Kidney glomerular epithelial cell (primary cell): ENCODE data around the gene PDE1C.

Experiments
- DNase-seq: peaks from one replicate; lab custom pipeline; 2025; lab: John Stamatoyannopoulos, UW

Gene PDE1C

DNA sequence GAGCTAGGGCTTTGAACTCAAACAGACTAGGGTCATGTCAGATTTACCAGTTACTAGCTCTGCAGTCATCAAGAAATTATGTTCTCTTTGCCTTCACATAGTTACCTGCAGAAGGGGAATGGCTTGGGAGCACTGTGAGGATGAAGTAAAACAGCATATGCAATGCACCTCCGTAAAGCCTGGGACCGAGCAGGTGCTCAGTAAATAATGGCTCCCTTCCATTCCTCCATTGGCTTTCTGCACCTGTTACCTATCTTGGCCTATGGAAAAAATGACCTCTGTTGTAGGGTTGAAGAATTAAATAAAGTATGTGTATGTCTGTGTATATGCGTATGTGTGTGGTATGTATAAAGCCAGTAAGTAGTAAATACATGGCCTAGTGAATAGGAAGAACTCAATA, 78.8 kb downstream of the PDE1C start:
- no peak for DNase-seq

DNA sequence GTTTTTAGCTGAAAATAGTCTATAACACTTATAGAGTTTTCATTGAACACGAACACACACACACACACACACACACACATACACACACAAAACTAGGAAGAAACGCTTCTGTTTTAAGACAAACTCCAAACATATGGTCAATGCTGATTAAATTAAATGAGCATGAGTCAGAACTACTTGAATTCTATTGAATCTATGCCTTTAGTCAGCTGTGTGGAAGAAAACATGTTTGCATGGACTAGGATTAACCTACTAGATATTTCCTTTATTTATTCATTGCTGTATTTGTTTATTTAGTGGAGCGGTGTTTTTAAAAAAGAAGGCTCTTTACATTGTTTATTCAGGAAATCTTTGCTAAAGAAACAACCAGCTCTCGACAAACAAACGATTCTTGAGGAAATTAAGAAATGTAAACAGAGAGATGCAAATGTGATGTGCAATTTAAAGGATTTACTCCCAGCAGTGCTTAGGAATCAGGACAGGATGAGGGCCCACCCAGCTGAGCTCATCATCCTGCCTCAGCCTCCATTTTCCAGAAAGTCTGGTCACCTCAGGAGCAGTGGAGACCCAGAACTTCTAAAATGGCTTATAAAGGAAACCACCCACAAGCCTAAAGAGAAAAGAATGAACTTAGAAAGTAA, 83.2 kb downstream of the PDE1C start:
- DNase-seq: no peak

DNA sequence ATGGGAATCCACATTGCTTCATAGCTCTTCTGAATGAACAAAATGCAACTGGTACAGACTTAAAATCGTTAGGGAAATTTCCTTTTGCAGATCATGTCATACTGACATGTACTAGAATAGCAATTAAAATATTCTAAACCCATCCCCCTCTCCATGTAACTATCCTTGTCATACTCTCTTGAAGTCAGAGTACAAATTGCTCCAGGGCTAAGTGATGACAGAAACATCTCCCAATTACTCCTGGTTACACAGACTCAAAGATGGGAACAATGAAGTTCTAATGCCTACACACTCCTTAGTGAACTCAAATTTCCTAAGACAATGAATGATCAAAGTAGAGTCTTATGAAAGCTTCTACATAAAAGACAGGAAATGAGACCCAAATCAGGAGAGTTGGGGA, 87.2 kb downstream of the PDE1C start:
- no peak for DNase-seq

DNA sequence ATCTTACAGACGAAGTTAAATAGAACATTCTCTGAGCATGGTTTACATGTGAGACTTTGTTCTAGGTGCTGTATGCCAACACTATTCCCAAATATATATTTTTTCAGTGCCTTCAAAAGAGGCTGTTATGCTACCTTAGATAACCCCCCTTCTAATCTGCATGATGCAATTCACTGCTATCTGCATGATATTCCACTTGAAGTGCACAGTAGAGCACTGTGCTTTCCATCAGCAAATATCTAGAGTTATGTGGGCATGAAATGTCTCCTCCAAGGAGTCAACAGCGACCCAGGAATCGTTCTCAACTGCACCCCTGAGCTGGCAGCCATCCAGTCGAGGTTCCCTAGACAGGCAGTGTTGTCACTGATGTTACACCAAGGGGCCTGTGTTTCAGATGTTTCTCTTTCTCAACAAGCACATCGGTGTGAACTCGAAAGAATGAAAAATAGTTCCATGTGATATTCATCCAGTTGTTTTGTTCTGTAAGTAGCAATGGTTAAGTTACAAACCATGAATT, 88.3 kb downstream of the PDE1C start:
- DNase-seq: no peak

DNA sequence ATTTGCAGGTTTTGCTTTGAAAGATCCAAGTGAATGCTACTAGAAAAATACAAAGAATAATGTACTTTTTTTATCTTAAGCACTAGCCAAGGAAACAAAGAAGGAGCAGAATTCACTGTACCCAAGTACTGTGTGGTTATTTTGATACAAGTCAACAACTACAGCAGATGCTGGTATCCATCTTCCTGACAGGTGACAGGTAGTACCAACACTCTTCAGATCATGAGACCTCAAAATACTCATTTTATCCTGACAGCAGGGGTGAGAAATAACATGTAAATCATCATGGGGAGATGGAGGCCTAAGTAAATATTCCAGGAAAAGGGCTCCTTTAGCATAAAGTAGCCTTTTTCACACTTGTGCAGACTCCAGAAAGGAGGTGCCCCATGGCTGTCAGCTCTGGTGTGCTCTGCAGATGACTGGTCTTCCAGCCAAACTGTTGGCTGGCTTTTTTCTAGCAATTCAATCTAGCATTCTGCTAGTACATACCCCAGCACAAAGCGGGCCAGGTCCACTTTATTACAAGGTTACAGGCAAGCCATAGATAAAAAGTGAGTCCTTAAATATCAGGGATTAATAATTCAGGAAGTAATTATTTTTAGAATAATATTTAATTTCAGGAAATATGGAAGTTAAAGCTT, 90.4 kb downstream of the PDE1C start:
- no peak for DNase-seq

DNA sequence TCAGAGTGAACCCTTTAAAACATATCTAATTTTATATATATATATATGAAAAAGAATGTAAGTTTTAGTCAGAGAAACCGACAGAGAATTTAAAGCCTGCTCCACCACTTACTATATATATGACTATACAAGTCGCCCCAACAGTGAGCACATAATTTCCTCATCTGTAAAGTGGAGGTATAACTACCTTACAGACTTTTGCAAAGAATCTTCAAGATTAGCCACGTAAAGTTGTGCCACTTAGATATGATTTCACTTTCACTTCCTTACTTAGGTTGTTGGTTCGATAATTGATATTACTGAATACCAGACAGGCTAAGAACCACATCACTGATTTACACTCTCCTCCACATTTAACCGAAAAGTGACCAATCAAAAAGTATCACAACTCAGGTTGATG, 94.7 kb downstream of the PDE1C start:
- DNase-seq: no peak

DNA sequence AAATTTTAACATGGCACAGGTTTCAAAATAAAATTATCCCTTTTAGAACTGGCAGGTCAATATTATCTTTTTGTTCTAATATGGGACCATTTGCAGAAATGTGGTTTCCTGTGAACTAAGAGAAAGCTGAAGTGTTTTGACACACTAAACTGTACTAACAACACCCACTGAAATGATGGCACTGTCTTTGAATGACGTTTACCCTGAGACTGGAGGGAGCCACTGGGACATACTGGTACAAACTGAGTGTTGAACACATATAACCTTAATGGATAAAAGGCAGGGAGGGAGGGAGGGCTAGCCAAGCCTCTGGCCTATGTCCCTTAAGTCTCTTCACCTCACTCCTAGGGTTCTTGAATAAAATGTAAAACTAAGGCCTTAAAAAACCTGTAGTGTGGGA, 95.9 kb downstream of the PDE1C start:
- no peak for DNase-seq

DNA sequence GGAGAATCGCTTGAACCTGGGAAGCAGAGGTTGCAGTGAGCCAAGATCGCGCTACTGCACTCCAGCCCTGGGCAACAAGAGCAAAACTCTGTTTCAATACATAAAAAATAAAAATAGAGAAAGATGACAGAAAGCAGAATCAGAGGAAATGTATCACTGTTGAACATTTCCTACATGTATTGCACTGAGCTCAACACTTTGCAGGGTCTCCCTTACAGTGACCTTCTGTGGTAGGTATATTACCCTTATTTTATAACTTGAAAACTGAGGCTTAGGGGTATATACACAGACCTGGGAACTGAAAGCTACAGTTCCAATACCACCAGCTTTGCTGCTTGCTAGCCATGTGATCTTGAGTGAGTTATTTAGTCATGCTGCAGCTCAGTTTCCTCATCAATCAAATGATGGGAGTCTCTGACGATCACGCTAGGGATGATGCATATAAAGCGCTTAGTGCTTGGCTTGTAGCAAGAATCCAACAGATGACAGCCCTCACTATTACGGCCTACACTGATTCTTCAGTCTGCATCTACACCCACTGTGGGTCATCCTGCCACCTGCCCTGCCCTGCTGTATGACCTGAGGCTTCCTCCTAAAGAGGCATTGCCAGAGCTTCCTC, 99.0 kb downstream of the PDE1C start:
- no peak for DNase-seq

DNA sequence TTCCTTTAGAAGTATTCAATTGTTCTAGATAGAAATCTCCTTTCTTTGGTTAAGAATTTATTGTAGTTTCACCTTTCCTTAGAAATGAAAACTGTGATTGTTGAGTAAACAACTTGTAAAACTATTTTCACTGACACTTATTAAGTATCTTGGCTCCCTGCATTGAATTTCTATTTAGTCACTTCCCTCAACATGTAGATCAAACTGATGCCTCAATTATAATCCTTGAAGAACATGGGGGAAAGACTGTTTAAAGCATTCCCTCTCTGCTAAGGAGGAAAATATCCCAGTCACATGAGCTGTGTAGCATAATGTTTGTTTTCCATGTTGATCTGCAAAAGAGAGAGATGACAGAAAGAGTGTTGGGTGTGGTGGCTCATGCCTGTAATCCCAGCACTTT, 99.7 kb downstream of the PDE1C start:
- no peak for DNase-seq

DNA sequence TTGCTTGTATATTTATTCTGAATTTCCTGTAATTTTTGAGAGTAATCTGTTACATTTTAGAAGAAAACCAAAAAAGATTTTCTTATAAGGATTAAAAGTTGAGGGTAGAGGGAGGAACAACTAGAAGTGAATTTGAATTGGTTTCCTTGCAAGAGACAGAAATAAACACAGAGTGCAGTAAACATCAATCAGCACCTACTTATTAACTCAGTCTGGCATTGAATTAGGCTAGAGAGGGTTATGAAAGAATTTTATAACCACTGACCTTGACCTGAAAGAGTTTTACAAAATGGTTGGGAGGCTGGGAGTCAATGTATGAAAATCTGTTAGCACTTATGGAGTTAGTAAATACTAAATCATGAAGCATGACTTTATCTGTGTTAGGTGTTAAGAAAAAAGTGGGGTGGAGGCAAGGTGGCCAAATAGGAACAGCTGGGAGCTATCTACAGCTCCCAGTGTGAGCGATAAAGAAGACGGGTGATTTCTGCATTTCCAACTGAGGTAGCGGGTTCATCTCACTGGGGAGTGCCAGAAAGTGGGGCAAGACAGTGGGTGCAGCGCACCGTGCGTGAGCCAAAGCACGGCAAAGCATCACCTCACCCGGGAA, 106.5 kb downstream of the PDE1C start:
- no peak for DNase-seq

DNA sequence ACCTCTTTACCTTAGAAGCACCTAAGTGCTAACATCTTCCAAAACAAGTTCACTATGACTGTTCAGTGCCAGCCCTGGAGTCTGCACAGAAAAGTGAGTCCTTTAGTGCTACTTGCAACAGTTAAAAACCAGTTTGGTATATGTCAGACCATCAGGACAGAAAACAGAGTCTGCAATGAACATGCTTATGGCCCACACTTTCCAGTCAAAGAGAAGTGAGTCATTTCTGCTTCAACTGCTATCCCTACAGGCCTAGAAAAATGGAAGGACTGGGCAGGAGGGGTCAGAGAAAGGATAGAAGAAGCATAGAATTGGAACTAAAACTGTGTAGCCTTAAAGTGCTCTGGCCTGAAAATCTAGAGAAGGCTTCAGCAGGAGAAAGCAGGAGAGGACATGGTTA, 108.0 kb downstream of the PDE1C start:
- DNase-seq: no peak

DNA sequence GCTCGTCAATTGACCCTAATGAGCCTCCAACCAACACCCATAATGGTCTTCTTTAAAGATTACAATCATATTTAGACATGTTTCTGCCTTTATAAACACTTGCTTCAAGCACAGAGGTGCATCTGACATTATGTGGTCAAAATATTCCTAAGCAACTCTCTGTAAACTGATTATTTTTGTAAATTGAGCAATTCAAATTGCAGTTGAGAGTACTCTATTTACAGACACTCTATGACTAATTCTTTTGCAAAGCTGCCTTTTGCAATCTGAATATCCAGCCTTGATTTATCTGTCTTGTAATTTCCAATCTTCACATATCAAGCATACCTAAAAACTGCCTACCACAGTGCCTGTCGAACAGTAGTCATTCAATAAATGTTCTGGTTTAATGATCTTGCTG, 112.0 kb downstream of the PDE1C start:
- DNase-seq: no peak

DNA sequence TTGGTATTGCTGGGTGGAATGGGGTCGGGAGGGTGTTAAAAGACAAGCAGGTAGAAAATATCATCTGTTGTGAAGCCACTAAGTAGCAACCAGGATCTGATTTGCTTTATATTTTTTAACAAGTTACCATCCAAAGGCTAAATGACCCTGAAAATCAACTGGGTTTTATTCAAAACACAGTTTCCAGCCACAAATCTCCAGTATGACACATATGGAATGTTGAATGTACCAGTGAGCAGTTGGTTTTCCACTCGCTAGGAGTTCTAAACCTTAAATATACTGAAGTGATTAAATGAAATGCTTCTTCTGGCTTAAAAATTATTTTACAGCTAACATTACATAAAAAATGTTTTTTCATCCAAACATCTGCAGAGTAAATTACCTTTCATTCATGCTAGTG, 112.5 kb downstream of the PDE1C start:
- DNase-seq: no peak

DNA sequence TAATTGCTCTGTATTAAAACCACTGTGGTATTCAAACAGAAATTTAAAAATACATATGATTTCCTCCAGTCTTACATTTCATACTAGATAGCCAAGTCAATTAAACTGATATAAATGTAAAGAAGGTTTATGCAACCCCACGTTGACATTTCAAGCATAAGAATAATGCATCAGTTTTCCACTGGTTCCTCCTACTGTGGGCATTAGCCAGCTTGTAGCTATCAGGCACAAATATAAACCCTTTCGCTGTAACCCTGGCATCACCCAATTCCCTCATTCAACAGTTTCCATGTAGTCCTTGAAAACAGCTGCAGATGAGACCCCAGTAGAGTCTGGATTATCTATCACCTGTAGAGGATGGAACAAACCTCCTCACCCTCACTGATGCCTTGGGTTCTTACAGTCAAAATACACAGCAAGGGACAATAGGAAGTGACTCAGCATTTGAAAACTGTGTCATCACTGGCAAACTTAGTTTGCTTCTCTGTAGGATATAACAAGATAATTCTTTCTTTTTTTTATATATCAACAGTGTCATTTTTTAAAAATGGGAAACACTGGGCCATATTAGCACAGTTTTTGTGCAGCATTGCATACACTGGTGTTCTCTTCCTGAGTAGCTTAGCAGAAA, 113.0 kb downstream of the PDE1C start:
- DNase-seq: no peak

DNA sequence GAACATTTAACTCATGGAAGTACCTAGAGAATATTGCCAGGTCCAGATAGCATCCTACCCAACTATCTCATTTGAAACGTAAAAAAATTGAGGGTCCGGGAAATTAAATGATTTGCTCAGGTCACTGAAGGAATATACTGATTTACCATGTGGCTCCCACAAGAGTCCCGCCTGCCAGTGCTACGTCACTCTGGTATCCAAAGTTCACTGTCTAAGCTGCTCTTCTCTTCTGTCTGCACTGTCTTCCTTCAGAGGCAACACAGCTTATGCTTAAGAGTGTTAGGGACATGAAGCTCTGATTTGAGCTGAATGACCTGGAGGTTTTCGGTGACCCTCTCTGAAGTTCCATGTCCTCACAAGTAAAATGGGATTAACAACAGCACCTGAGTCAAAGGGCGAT, 114.6 kb downstream of the PDE1C start:
- DNase-seq: no peak

DNA sequence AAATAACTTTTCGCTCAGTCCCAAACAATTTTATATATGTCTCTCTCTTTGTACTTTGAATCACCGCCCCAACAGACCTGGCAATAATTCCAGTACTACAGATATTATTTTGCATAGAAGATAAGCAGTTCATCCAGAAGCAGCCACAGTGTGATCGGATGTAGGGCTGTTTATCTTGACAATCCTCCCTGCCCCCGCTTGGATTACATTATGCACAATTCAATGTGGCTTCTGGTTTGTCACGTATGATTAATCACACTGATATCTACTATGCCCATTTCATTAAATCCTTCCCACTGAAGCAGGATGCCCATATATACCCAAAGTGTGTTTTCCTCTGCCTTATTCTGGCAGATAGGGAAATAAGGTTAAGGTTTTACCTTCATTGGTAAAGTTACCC, 115.2 kb downstream of the PDE1C start:
- DNase-seq: no peak

DNA sequence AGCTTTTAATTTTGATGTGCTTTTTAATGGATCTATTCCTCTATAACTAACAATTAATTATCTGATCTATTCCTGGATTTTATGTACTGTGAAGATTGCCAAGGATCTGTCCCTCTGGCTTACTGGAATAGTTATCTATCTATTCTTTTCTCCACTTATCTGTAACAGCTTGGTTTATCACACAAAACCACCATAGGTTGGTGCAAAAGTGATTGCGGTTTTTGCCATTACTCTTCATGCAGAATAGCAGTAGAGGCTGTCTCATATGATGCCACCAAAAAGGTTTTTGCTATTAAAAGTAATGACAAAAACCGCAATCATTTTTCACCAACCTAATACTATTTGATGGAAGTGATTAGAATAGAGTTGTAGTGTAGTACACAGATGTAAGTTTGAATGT, 115.7 kb downstream of the PDE1C start:
- no peak for DNase-seq

DNA sequence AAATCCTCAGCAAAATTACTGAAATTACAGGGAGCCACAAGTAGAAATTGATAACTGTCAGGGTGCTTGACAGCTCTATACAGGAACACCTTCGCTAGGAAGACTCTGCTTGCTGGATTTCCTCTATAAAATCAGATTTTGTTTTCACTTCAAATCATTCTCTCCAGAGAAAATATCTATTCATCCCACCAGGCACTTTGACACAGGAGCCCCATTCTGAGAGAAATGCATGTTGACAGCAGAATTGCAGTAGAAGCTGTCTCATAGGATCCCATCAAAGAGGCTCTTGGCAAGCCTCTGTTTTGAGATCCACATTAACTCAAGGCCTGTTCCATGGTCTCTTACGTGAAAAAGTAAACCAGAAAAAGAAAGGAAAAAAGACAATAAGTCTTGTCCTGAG, 116.8 kb downstream of the PDE1C start:
- DNase-seq: no peak

DNA sequence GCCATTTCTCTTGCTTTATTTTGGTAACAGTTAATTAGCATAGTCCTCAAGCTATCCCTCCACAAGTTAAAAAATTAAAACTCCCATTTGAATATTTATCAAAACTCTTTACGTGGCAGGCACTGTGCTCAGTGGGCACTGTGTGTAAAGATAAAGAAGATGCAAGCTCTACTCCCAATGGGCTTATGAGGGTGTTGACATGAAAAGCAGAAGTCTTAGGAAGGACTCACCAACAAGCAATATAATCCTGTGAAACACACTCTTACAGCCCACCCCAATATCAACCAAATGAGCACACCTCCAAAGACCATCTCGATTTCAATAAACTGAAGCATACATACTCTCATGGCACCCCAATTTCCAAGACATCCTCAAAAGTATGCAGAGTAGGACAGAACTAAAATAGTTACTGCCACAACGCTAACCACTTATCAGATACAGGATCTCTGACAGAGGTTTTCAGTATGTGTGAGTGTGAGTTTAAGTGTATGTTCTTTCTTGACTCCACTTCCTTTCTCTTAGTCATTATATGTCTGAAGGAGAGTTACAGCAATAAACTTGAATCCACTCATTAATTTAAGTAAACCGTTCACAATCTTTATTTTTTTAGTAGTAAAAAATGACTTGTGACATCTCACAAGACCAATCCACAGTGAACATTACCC, 120.0 kb downstream of the PDE1C start:
- no peak for DNase-seq

DNA sequence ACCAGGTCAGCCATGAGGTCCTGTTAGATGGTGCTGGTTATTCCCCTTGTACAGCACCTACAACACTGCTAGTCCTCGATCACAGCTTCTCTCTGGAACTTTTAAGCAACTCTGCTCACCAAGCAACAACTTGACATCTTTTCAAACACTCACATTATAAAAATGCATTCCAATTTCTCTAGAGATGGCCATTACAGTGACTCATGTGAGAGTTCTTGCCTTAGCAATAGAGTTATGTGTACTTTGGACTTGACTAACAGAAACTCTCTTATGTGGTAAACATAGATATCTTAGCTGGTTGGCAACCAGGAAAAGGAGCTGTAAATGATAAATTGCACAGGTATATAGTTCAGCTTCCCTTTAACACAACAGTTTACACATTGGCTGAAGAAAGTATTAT, 122.2 kb downstream of the PDE1C start:
- DNase-seq: peak; percentile 89

DNA sequence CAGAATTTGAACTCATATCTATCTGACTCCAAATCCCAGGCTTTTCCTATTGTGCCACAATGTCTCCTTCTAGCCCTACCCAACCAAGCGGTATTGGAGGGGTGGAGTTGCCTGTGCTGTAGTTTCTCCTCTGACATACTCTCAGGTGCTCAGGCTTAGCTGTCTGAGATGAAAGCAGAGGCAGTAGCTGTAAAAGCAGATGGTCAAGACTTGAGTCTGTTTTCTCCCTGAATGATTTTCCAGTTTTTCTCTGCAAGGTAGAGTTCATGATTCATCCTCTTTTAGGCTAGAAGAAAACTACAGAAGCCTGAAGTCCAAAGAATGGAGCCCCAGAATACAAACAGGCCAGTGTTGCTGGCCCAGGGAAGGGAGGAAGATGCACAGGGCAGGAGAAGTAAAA, 130.0 kb downstream of the PDE1C start:
- DNase-seq: no peak

DNA sequence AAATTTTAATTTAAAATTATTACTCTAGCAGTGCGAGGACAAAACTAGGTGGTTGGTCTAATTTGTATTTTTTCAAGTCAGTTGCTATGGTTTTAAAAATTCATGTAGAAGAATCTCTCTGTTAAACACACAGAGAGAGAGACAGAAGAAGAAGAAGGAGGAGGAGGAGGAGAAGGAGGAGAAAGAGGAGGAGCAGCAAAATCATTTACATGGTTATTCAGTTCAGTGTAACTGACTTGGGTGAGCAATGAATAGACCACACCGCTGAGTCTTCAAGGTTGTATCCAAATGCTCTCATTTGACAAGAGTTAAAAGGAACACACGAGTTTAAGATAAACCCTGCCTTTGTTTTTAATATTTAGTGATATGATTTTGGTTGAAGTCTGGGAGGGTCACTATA, 131.1 kb downstream of the PDE1C start:
- DNase-seq: no peak
